ENCODE data around the gene PARD3B. TPM values are rescaled to one million over a fixed set of nuclear protein-coding genes. Genes with fewer than 3 reads are reported as not detected.

PARD3B gene
- total RNA-seq, 1 experiment from 2014 or later = 3.9 TPM

GRCh38 chr2:204652063-204652462, 106.8 kb downstream of the PARD3B start:
- intact Hi-C loops (cut with micrococcal nuclease) = no loop called here
- no peaks in the 10 kb centered on the region for H3K36me3 ChIP-seq (ENCODE audit: low read depth, low read length)
- no peaks in the 10 kb centered on the region for H3K4me1 ChIP-seq (ENCODE audit: insufficient read depth, low read length)
- no peaks in the 10 kb centered on the region for H4K20me1 ChIP-seq (ENCODE audit: low read length)
- H3K9ac ChIP-seq (ENCODE audit: low read length) = no peak overlapping the region
- H3K27me3 ChIP-seq (ENCODE audit: low read length) = no peaks in the 10 kb centered on the region
- no peaks in the 10 kb centered on the region for H3K9me2 ChIP-seq (replicated peaks; ENCODE audit: low read length)
- H3K9me3 ChIP-seq (ENCODE audit: low read length) = no peaks in the 10 kb centered on the region
- no peak overlapping the region for H3K4me2 ChIP-seq (ENCODE audit: low read length)
- DNase-seq (no peak), ATAC-seq (no peak)
- H2AFZ ChIP-seq (ENCODE audit: low read length) = no peak overlapping the region
- no peak overlapping the region for H3K27ac ChIP-seq (ENCODE audit: low read length)
- ChIA-PET POLR2A (ENCODE audit: unreplicated experiment) (no interaction called here), CTCF (no interaction called here)
- no TSS peak for BruUV-seq (replicated peaks)
- H3F3A ChIP-seq (ENCODE audit: low read length, unreplicated experiment) = no peaks in the 10 kb centered on the region
- H3K4me3 ChIP-seq (ENCODE audit: low read length) = no peak overlapping the region
- TF ChIP-seq EZH2 (IDR thresholded peaks at IDR 0.05; ENCODE audit: low read length, unreplicated experiment) (no peak), EZH2phosphoT487 (IDR thresholded peaks at IDR 0.05; ENCODE audit: borderline replicate concordance, low read length) (no peak), CTCF (conservative IDR thresholded peaks at IDR 0.05; ENCODE audit: low read depth, low read length) (no peak)
- no peaks in the 10 kb centered on the region for H3K79me2 ChIP-seq (ENCODE audit: low read length)

- H3K4me2 ChIP-seq (ENCODE audit: low read length) = no peak overlapping the region
- intact Hi-C loops (cut with micrococcal nuclease) = no loop called here
- ATAC-seq (no peak), DNase-seq (no peak)
- no peaks in the 10 kb centered on the region for H3F3A ChIP-seq (ENCODE audit: low read length, unreplicated experiment)
- no peaks in the 10 kb centered on the region for H3K9me2 ChIP-seq (replicated peaks; ENCODE audit: low read length)
- ChIA-PET CTCF (no interaction called here), POLR2A (ENCODE audit: unreplicated experiment) (no interaction called here)
- H3K9me3 ChIP-seq (ENCODE audit: low read length) = no peaks in the 10 kb centered on the region
- no peak overlapping the region for H3K4me3 ChIP-seq (ENCODE audit: low read length)
- no peak overlapping the region for H3K27ac ChIP-seq (ENCODE audit: low read length)
- no peaks in the 10 kb centered on the region for H3K27me3 ChIP-seq (ENCODE audit: low read length)
- H3K36me3 ChIP-seq (ENCODE audit: low read depth, low read length) = no peaks in the 10 kb centered on the region
- no TSS peak for BruUV-seq (replicated peaks)
- H3K4me1 ChIP-seq (ENCODE audit: insufficient read depth, low read length) = no peaks in the 10 kb centered on the region
- H4K20me1 ChIP-seq (ENCODE audit: low read length) = no peaks in the 10 kb centered on the region
- H2AFZ ChIP-seq (ENCODE audit: low read length) = no peak overlapping the region
- TF ChIP-seq CTCF (conservative IDR thresholded peaks at IDR 0.05; ENCODE audit: low read depth, low read length) (no peak), EZH2phosphoT487 (IDR thresholded peaks at IDR 0.05; ENCODE audit: borderline replicate concordance, low read length) (no peak), EZH2 (IDR thresholded peaks at IDR 0.05; ENCODE audit: low read length, unreplicated experiment) (no peak)
- H3K79me2 ChIP-seq (ENCODE audit: low read length) = no peaks in the 10 kb centered on the region
- no peak overlapping the region for H3K9ac ChIP-seq (ENCODE audit: low read length)
These were observed 109.4 kb downstream of the PARD3B start for GRCh38 chr2:204654669-204655068.

GRCh38 chr2:204655101-204655500, 109.8 kb downstream of the PARD3B start:
- Histone ChIP-seq H3F3A (ENCODE audit: low read length, unreplicated experiment) (no peaks in the 10 kb centered on the region), H3K4me1 (ENCODE audit: insufficient read depth, low read length) (no peaks in the 10 kb centered on the region), H3K4me3 (ENCODE audit: low read length) (no peak overlapping the region), H3K27ac (ENCODE audit: low read length) (no peak overlapping the region), H3K9me2 (replicated peaks; ENCODE audit: low read length) (no peaks in the 10 kb centered on the region), H3K27me3 (ENCODE audit: low read length) (no peaks in the 10 kb centered on the region), H3K9me3 (ENCODE audit: low read length) (no peaks in the 10 kb centered on the region), H4K20me1 (ENCODE audit: low read length) (no peaks in the 10 kb centered on the region), H2AFZ (ENCODE audit: low read length) (no peak overlapping the region), H3K36me3 (ENCODE audit: low read depth, low read length) (no peaks in the 10 kb centered on the region), H3K79me2 (ENCODE audit: low read length) (no peaks in the 10 kb centered on the region), H3K4me2 (ENCODE audit: low read length) (no peak overlapping the region), H3K9ac (ENCODE audit: low read length) (no peak overlapping the region)
- CTCF ChIA-PET = no interaction called here
- intact Hi-C loops (cut with micrococcal nuclease) = no loop called here
- no peak for DNase-seq
- ATAC-seq = no peak
- POLR2A ChIA-PET (ENCODE audit: unreplicated experiment) = no interaction called here
- TF ChIP-seq EZH2 (IDR thresholded peaks at IDR 0.05; ENCODE audit: low read length, unreplicated experiment) (no peak), EZH2phosphoT487 (IDR thresholded peaks at IDR 0.05; ENCODE audit: borderline replicate concordance, low read length) (no peak), CTCF (conservative IDR thresholded peaks at IDR 0.05; ENCODE audit: low read depth, low read length) (no peak)
- no TSS peak for BruUV-seq (replicated peaks)

All from PC-3 (cell line).